Nephron progenitor cell (in vitro differentiated cells): Measurements from ENCODE around the gene TRDN.

Experiments
- DNase-seq: peaks from one replicate; pipeline ENCODE4 v3.0.0; 2021
- H3K27ac Mint-ChIP-seq: 2 replicates; pipeline ENCODE4 v1.8.0; 2021; ENCODE audit warnings: mild to moderate bottlenecking, moderate library complexity, mixed read lengths
- H3K27me3 Mint-ChIP-seq: 2 replicates; pipeline ENCODE4 v1.8.0; 2021; ENCODE audit warnings: mild to moderate bottlenecking, low read depth, mixed read lengths; ENCODE audit not compliant: poor library complexity
- H3K36me3 Mint-ChIP-seq: 2 replicates; pipeline ENCODE4 v1.8.0; 2021; ENCODE audit warnings: low read depth, mixed read lengths
- H3K4me1 Mint-ChIP-seq: 2 replicates; pipeline ENCODE4 v1.8.0; 2021; ENCODE audit warnings: mixed read lengths
- H3K4me3 Mint-ChIP-seq: 2 replicates; pipeline ENCODE4 v1.8.0; 2021; ENCODE audit warnings: mild to moderate bottlenecking, moderate library complexity, mixed read lengths
- H3K9me3 Mint-ChIP-seq: 2 replicates; pipeline ENCODE4 v1.8.0; 2021; ENCODE audit warnings: mild to moderate bottlenecking, moderate library complexity, mixed read lengths
- TF ChIP-seq, protein P1 (sequence below): fragments of 200-600 bp; sonication (generic); IDR thresholded peaks from 2 replicates; pipeline ENCODE4 v1.5.0; 2021; ENCODE audit warnings: antibody characterized with exemption

The TRDN gene

DNA sequence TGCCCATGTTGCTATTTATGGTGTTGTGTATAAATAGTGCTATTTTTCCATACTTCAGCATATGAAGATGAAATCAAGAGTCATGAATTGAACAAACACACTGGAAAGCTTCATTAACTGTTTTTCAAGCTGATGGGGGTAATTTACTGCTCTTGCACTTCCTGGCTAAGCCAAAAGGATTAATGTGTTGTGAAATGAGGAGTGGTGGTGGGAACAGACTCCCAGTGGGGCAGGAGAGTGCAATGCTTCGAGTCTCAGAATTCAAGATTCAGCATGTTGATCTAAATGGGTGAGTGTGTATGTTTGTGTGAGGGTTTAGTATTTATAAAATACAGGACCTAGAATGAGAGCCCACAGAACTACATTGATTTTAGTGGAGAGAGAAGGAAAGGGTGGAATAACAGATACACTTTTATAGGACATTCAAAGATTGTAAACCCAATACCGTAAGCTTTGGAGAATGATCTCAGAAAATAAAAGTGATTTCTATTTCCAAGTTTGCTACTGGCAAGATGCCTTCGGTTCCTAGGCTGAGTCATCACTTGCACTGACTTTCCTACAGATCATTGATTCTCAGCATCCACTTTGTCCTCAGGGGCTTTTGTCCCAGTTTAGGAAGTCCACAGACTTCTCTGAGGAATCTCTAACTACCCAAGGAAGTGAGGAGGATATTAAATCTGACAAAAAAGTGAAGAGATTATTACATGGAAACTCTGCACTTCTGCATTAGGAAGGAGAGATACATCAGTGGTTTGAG lies 303.6 kb downstream of the TRDN start:
- Mint-ChIP-seq H3K4me3 (no peak overlapping the region), H3K27ac (no peak overlapping the region), H3K27me3 (peaks cover 3% of the 10 kb centered on the region), H3K9me3 (no peaks in the 10 kb centered on the region), H3K4me1 (peaks cover 5% of the 10 kb centered on the region), H3K36me3 (no peaks in the 10 kb centered on the region)
- DNase-seq, result no peak
- TF ChIP-seq, protein P1, sequence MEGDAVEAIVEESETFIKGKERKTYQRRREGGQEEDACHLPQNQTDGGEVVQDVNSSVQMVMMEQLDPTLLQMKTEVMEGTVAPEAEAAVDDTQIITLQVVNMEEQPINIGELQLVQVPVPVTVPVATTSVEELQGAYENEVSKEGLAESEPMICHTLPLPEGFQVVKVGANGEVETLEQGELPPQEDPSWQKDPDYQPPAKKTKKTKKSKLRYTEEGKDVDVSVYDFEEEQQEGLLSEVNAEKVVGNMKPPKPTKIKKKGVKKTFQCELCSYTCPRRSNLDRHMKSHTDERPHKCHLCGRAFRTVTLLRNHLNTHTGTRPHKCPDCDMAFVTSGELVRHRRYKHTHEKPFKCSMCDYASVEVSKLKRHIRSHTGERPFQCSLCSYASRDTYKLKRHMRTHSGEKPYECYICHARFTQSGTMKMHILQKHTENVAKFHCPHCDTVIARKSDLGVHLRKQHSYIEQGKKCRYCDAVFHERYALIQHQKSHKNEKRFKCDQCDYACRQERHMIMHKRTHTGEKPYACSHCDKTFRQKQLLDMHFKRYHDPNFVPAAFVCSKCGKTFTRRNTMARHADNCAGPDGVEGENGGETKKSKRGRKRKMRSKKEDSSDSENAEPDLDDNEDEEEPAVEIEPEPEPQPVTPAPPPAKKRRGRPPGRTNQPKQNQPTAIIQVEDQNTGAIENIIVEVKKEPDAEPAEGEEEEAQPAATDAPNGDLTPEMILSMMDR, result no peak

DNA sequence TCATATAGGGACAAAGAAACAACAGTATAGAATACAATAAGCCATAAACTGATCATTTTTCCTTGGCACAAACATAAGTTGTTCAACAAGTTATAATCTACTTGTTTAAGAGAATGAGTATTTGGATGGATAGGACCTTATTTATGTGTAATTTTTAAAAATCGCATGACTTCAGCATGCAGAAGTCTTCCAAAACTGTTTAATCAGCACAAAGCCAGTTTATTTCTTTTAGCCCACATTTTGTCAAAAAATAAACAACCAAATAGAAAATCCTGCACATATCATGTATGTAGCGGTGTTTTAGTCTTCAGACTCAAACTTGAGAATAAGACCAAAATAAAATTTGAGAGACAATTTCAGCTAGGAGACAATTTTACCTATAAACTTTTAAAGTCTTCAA lies 304.7 kb downstream of the TRDN start:
- no peak for DNase-seq
- Mint-ChIP-seq H3K27ac (no peak overlapping the region), H3K9me3 (no peaks in the 10 kb centered on the region), H3K4me1 (peaks cover 5% of the 10 kb centered on the region), H3K27me3 (peaks cover 3% of the 10 kb centered on the region), H3K36me3 (no peaks in the 10 kb centered on the region), H3K4me3 (no peak overlapping the region)
- TF ChIP-seq, protein P1, result no peak

DNA sequence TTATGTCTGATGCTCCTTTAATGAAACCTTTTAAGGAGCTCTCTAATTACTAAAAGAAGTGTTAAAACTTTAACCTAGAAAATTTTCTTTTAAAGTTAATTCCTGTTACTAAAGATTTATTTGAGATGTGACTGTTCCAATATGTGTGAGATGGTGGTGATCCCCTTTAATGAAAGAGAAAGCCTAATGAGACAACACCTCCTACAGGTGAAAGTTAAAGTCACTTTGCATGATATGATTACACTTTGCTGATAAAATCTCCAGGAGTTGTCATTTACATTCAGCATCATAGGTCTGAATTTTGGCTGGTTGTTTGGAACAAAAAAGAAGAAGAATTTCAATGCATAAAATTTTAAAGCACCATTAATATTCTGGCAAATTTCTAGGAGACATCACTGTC lies 307.4 kb downstream of the TRDN start:
- TF ChIP-seq, protein P1, result no peak
- peaks cover 5% of the 10 kb centered on the region for H3K4me1 Mint-ChIP-seq
- H3K27me3 Mint-ChIP-seq, result peaks cover 6% of the 10 kb centered on the region
- H3K36me3 Mint-ChIP-seq, result no peaks in the 10 kb centered on the region
- H3K4me3 Mint-ChIP-seq, result no peak overlapping the region
- no peaks in the 10 kb centered on the region for H3K9me3 Mint-ChIP-seq
- no peak for DNase-seq
- H3K27ac Mint-ChIP-seq, result no peak overlapping the region

DNA sequence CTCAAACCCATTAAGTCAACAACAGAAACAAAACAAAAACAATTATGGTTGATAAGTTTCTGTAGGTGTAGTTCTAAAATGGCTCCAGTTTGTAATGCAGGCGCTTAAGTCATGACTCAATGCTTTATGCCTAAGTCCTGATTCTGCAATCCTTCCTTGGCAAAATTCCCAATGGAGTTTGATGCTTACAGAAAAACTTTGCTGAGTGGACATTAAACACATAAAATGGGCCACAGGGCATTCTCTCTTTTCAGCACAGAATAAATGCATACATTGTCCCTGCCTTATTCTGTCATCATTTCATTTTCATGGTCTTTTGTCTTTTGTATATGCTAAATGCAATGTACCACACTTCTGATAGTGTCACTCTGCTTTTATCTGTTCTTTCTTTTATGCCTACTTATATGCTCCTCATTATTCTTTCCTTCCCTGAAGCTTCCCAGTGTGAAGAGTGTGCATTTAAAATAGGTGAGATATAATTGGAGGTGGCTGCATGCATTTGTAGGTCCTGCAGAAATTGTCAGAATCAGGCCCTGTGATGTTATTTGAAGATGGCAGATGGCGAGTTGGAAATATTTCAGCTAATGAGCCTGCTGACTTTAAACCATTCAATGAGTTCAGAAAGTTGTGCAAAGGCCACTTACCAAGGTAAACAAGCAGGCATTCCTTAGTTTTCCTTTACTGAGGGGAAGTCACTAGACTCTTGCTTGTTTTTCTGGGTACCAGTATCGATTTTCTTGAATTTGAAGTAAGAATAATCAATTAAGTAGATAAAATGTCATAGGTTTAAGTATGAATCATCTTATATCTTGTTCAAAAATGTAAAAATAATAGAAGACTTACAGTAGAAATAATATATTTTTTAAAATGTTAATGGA lies 313.1 kb downstream of the TRDN start:
- peaks cover 8% of the 10 kb centered on the region for H3K27me3 Mint-ChIP-seq
- no peaks in the 10 kb centered on the region for H3K4me1 Mint-ChIP-seq
- TF ChIP-seq, protein P1, result no peak
- no peaks in the 10 kb centered on the region for H3K9me3 Mint-ChIP-seq
- H3K27ac Mint-ChIP-seq, result no peak overlapping the region
- no peak overlapping the region for H3K4me3 Mint-ChIP-seq
- no peaks in the 10 kb centered on the region for H3K36me3 Mint-ChIP-seq
- no peak for DNase-seq

DNA sequence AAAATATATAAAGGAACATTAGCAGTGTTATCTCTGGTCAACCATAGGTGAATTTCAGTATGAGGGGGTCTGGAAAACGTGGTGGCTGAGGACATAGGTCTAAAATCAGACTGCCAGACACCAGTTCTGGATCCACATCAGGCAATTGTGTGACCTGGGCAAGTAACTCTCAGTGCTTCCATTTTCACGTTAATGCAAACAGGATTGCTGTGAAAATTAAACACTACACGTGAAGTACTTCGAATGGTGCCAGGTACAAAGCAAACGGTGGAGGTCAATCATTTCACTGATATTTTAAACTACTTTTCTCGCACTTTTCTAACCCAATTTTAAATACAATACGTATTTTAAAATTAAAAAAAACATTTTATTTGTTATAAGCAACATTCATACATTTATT lies 315.7 kb downstream of the TRDN start:
- Mint-ChIP-seq H3K36me3 (no peaks in the 10 kb centered on the region), H3K4me1 (no peaks in the 10 kb centered on the region), H3K27me3 (peaks cover 6% of the 10 kb centered on the region), H3K9me3 (no peaks in the 10 kb centered on the region), H3K4me3 (no peak overlapping the region), H3K27ac (no peak overlapping the region)
- TF ChIP-seq, protein P1, result no peak
- DNase-seq, result no peak
